Esophagus muscularis mucosa (tissue), 4 donors: ENCODE measurements around the gene ELOVL4.

Experiments
- CTCF ChIP-seq, 3 experiments: fragments of 200-600 bp in 2 of 3; fragments of 450-650 bp in 1 of 3; sonication (generic) in 2 of 3; IDR thresholded peaks; one replicate each; pipeline ENCODE4 v1.5.1; 2017 to 2019; ENCODE audit warnings: antibody characterized with exemption in 3 of 3, mild to moderate bottlenecking in 2 of 3, moderate library complexity in 1 of 3
- EP300 ChIP-seq: sonication (generic); formaldehyde crosslinking; IDR thresholded peaks from one replicate; pipeline ENCODE4 v1.6.1; 2017; ENCODE audit warnings: antibody characterized with exemption
- POLR2A ChIP-seq: fragments of 450-650 bp; IDR thresholded peaks from one replicate; pipeline ENCODE4 v1.6.1; 2017; ENCODE audit warnings: antibody characterized with exemption, moderate library complexity, mild to moderate bottlenecking, low read depth
- POLR2AphosphoS5 ChIP-seq, 2 donors: sonication (generic); formaldehyde crosslinking; IDR thresholded peaks; one replicate each; pipeline ENCODE4 v1.6.1; 2017; ENCODE audit warnings: antibody characterized with exemption in 2 of 2

- TF ChIP-seq CTCF (IDR thresholded peaks at IDR 0.05) = no peak
- TF ChIP-seq POLR2A = no peak
- no peak for TF ChIP-seq POLR2AphosphoS5 (IDR thresholded peaks at IDR 0.05)
- TF ChIP-seq EP300 = no peak
These were observed 17.3 kb upstream of the ELOVL4 start for GRCh38 chr6:79964607-79965081.
